BLaER1 (cell line): ENCODE results near the gene RIC3.
A peak's percentile ranks its signal among the peaks of the same experiment; 100 is the strongest.

Experiments used
- H3K27ac ChIP-seq: shearing (Covaris generic); formaldehyde crosslinking; 2 replicates; pipeline ENCODE4 v1.8.1; 2022
- H3K27me3 ChIP-seq: shearing (Covaris generic); formaldehyde crosslinking; 2 replicates; pipeline ENCODE4 v1.8.1; 2022
- H3K36me3 ChIP-seq: shearing (Covaris generic); formaldehyde crosslinking; 2 replicates; pipeline ENCODE4 v1.8.1; 2022
- H3K4me1 ChIP-seq: shearing (Covaris generic); formaldehyde crosslinking; 2 replicates; pipeline ENCODE4 v1.8.1; 2022
- H3K4me2 ChIP-seq: shearing (Covaris generic); formaldehyde crosslinking; 2 replicates; pipeline ENCODE4 v1.8.1; 2022
- H3K4me3 ChIP-seq: shearing (Covaris generic); formaldehyde crosslinking; 2 replicates; pipeline ENCODE4 v1.8.1; 2022
- H3K9ac ChIP-seq: shearing (Covaris generic); formaldehyde crosslinking; 2 replicates; pipeline ENCODE4 v1.8.1; 2022
- H3K9me3 ChIP-seq: shearing (Covaris generic); formaldehyde crosslinking; 2 replicates; pipeline ENCODE4 v1.8.1; 2022
- H4K20me1 ChIP-seq: shearing (Covaris generic); formaldehyde crosslinking; 2 replicates; pipeline ENCODE4 v1.8.1; 2022
- Cebpa-rat ChIP-seq: shearing (Covaris generic); IDR thresholded peaks from 2 replicates; pipeline ENCODE4 v1.8.1; 2022

RIC3 gene

DNA sequence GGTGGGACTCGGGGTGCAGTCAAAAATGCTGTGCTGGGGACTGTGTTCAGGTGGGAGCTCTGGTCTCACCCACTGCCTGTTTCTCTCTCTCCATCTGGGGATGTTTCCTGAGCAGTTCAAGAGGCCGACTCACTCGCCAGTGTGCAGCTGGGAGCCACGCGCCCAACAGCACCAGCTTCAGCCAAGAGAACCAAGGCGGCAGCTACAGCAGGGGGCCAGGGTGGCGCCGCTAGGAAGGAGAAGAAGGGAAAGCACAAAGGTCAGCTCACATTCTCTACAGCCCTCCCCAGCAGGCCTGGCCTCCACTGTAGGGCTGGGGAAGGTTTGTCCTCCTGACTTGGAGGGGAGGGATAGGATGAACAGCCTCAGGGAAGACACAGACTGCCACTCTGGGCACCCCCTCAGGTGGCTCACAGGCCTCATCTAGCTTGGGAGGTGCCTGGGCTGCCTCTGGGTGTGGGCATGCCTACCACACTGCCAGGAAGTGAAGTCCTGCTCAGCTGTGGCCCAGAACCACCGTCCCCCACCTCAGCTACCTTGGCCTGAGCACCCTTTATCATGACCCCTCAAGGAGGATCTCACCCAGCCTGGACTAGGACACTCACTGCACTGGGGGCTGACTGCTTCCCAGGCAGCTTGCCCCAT is 74.8 kb downstream of the RIC3 start:
- TF ChIP-seq Cebpa-rat, result no peak
- peak overlapping the region; percentile 15 for H3K27ac ChIP-seq
- peaks cover 51% of the 10 kb centered on the region for H3K4me1 ChIP-seq
- no peaks in the 10 kb centered on the region for H4K20me1 ChIP-seq
- H3K36me3 ChIP-seq, result peaks cover 40% of the 10 kb centered on the region
- no peak overlapping the region for H3K4me3 ChIP-seq
- no peaks in the 10 kb centered on the region for H3K9me3 ChIP-seq
- peak overlapping the region; percentile 39 for H3K4me2 ChIP-seq
- H3K9ac ChIP-seq, result no peak overlapping the region
- H3K27me3 ChIP-seq, result no peaks in the 10 kb centered on the region

DNA sequence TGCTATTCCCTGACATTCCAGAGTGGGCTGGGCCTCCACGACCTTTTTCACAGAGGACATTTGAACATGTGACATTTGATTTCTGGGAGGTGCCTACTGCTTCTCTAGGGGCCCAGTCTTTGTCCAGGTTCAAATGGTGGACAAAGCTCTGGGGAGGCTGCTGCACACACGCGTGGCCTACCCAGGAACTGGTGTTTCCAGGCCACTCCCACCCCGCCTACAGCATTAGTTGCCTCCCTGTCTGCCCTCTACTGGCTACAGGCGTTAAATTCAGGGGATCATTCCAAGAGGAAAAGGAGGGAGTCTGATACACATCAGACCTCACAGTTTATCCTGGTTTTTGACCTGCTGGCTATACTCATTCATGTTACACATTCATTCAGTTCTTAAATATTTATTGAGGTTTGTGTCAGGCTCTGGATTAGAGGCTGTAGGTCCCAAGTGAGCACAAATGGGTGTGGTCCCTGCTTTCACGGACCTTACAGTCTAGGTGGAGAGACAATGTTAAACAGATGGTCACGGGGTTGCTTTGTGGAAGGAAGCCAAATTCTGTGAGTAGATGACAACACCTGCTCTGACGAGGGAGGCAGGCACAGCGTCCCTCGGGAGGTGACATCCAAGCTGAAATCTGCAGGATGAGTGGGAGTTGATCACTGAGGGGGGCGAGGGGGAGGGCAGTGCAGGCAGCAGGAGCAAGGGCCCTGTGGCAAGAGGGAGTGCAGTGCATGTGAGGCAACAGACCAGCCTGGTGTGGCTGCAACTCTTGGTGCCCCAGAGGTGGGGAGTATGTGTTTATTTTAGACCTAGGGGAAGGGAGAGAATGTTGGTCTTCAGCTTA is 76.0 kb downstream of the RIC3 start:
- peaks cover 28% of the 10 kb centered on the region for H3K36me3 ChIP-seq
- peak overlapping the region; percentile 15; the same call in 1 of the 2 replicates for H3K27ac ChIP-seq
- peak overlapping the region; percentile 39 for H3K4me2 ChIP-seq
- TF ChIP-seq Cebpa-rat, result no peak
- no peaks in the 10 kb centered on the region for H3K9me3 ChIP-seq
- H3K4me1 ChIP-seq, result peaks cover 63% of the 10 kb centered on the region
- H3K9ac ChIP-seq, result no peak overlapping the region
- H3K27me3 ChIP-seq, result no peaks in the 10 kb centered on the region
- H4K20me1 ChIP-seq, result peaks cover 7% of the 10 kb centered on the region
- H3K4me3 ChIP-seq, result no peak overlapping the region; the same call in 1 of the 2 replicates

DNA sequence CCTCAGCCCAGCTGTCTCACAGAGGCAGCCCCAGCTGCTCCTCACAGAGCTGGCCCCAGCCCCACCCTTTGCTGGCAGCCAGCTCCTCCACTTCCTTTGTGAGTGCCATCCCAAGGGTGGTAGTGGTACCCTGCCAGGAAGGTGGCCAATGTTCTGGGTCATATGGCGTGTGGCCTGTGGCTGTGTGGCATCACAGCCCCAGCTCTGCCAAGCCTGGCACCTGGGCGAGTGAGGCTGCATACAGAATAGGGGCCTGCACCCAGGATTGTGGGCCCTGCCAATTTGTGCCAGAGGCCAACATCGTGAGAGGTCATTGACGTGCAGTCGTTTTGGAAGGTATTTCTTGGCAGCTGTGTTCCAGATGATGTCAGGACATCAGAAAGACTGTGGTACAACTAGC is 77.1 kb downstream of the RIC3 start:
- no peak for TF ChIP-seq Cebpa-rat
- Histone ChIP-seq H4K20me1 (peaks cover 18% of the 10 kb centered on the region), H3K9ac (no peak overlapping the region), H3K27ac (no peak overlapping the region), H3K9me3 (no peaks in the 10 kb centered on the region), H3K4me1 (peaks cover 74% of the 10 kb centered on the region), H3K36me3 (peaks cover 17% of the 10 kb centered on the region), H3K4me3 (no peak overlapping the region), H3K4me2 (peak overlapping the region; percentile 24), H3K27me3 (no peaks in the 10 kb centered on the region)

DNA sequence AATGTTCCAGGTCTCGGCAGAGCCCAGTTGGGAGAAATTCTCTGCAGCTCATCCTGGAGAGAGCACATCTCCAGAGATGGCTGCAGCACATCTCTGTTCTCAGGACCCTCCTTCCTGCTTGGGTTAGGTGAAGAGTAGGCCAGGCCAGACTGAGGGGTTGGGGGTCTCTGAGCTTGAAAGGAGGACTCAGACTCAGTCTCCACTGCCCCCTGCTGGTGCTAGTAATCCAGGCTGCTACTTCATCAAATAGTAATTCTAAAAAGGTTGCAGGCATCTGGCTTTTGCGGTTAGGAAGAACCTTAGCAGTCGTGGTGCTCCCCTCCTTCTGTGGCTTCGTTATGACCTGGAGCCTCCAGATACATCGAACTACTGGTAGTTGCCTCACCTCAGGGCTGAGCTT is 78.1 kb downstream of the RIC3 start:
- no peak overlapping the region for H3K9ac ChIP-seq
- H3K4me3 ChIP-seq, result no peak overlapping the region
- H3K4me2 ChIP-seq, result no peak overlapping the region
- no peaks in the 10 kb centered on the region for H3K9me3 ChIP-seq
- H3K4me1 ChIP-seq, result peaks cover 81% of the 10 kb centered on the region
- H3K36me3 ChIP-seq, result peaks cover 8% of the 10 kb centered on the region
- no peak overlapping the region for H3K27ac ChIP-seq
- peaks cover 26% of the 10 kb centered on the region for H4K20me1 ChIP-seq
- no peaks in the 10 kb centered on the region for H3K27me3 ChIP-seq
- TF ChIP-seq Cebpa-rat, result no peak

DNA sequence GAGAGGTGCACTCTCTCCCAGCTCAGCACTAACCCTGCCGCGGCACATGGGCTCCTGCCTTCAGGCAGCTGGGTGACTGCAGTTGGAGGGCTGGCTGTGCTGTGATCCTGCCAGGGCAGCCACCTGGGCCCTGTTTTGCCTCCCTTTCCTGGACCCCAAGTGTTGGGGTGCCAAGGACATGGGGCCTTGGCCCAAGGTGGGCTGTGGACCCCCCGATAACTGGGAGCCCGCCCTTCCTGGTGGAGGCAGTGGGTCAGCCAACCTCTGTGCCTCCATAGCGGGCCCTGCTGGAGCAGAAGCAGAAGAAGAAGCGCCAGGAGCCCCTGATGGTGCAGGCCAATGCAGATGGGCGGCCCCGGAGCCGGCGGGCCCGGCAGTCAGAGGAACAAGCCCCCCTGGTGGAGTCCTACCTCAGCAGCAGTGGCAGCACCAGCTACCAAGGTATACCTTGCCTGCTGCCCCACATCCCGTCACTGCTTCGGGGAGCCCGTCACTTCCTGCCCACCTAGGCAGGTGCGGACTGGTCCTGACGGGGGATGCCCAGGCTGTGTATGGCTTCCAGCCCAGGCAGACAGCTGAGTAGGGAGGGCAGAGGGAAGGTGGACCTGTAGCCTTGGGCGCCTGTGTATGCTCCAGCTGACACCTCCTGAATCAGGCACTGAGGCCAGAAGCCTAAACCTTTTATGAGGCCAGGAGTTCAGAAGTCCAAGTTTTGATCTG is 78.9 kb downstream of the RIC3 start:
- Histone ChIP-seq H3K9me3 (no peaks in the 10 kb centered on the region), H3K4me3 (no peak overlapping the region), H3K27ac (peak overlapping the region; percentile 9; the same call in 1 of the 2 replicates), H3K36me3 (peaks cover 8% of the 10 kb centered on the region), H3K4me1 (peaks cover 81% of the 10 kb centered on the region), H4K20me1 (peaks cover 34% of the 10 kb centered on the region), H3K9ac (no peak overlapping the region), H3K4me2 (no peak overlapping the region), H3K27me3 (no peaks in the 10 kb centered on the region)
- no peak for TF ChIP-seq Cebpa-rat

DNA sequence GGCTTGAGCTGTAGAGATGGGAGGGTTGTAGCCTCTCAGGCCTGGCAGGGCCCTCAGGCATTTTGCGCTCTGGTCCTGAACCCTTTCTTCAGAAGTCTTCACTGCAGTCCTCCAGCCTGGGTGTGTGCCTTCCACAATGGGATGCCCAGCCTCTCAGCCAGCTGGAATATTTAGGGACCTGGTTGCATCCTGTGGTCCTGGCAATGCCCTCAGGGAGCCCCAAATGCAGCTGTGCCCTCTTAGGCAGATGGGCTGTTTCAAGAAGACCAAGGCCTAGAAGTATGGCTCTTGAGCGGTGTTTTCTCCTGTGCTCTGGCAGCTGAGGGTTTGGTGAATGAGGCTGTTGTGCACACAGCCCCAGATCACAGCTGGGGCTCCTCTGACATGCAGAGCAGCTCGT is 81.1 kb downstream of the RIC3 start:
- H3K4me2 ChIP-seq, result peak overlapping the region; percentile 83
- no peaks in the 10 kb centered on the region for H3K27me3 ChIP-seq
- TF ChIP-seq Cebpa-rat, result no peak
- peak overlapping the region; percentile 44; the same call in 1 of the 2 replicates for H3K27ac ChIP-seq
- no peaks in the 10 kb centered on the region for H3K9me3 ChIP-seq
- peaks cover 41% of the 10 kb centered on the region for H4K20me1 ChIP-seq
- no peak overlapping the region for H3K4me3 ChIP-seq
- H3K36me3 ChIP-seq, result no peaks in the 10 kb centered on the region; the same call in 1 of the 2 replicates
- peaks cover 81% of the 10 kb centered on the region for H3K4me1 ChIP-seq
- H3K9ac ChIP-seq, result no peak overlapping the region

DNA sequence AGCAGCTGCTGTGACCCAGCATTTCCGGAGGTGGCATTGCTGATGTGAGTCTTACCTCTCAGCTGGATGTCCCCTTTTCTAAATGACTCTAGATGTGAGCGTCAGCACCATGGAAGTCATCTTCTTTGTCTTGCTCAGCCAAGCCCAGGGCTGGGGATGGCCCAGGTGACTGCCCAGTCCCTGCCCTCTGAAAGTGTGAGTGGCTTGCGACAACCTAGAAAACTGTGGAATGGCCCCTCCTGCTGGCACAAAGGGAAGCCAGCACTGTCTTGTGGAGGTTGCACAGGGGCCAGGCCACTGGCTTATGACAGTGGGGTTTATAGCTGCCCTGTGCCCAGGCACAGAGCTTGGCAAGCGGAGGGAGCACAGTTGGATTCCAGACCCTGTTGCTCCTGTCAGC is 81.6 kb downstream of the RIC3 start:
- H3K9me3 ChIP-seq, result no peaks in the 10 kb centered on the region
- H3K4me3 ChIP-seq, result no peak overlapping the region
- H3K4me2 ChIP-seq, result peak overlapping the region; percentile 83
- H4K20me1 ChIP-seq, result peaks cover 41% of the 10 kb centered on the region
- H3K36me3 ChIP-seq, result no peaks in the 10 kb centered on the region; the same call in 1 of the 2 replicates
- no peaks in the 10 kb centered on the region for H3K27me3 ChIP-seq
- TF ChIP-seq Cebpa-rat, result no peak
- 0 out of 2 replicates have a peak overlapping the region, but pooled peaks have one; percentile 34 for H3K9ac ChIP-seq
- peaks cover 81% of the 10 kb centered on the region for H3K4me1 ChIP-seq
- H3K27ac ChIP-seq, result peak overlapping the region; percentile 44; the same call in 1 of the 2 replicates

DNA sequence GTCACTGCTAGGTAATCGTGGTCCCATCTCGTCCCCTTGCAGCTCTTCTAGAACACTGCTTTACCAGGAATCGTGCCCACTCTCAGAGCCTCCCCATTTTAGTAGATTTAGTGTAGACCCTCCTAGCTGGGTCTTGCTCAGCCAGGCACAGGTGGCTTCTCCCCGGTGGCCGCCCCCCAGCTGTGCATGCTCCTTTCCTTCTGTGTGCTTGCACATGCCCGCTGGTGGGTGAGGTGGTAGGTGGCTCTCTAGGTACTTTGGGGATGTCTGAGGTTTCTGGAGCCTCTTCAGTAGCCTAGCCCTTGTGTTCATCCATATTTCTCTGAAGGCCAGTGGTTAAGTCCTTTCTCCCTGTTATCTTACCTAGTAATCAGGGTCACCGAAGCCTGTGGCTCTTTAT is 82.3 kb downstream of the RIC3 start:
- no peak for TF ChIP-seq Cebpa-rat
- Histone ChIP-seq H3K36me3 (no peaks in the 10 kb centered on the region; the same call in 1 of the 2 replicates), H3K4me3 (no peak overlapping the region), H4K20me1 (peaks cover 41% of the 10 kb centered on the region), H3K27me3 (no peaks in the 10 kb centered on the region), H3K9me3 (no peaks in the 10 kb centered on the region), H3K9ac (0 out of 2 replicates have a peak overlapping the region, but pooled peaks have one; percentile 34), H3K27ac (peak overlapping the region; percentile 58; the same call in 1 of the 2 replicates), H3K4me1 (peaks cover 81% of the 10 kb centered on the region), H3K4me2 (peak overlapping the region; percentile 83)

DNA sequence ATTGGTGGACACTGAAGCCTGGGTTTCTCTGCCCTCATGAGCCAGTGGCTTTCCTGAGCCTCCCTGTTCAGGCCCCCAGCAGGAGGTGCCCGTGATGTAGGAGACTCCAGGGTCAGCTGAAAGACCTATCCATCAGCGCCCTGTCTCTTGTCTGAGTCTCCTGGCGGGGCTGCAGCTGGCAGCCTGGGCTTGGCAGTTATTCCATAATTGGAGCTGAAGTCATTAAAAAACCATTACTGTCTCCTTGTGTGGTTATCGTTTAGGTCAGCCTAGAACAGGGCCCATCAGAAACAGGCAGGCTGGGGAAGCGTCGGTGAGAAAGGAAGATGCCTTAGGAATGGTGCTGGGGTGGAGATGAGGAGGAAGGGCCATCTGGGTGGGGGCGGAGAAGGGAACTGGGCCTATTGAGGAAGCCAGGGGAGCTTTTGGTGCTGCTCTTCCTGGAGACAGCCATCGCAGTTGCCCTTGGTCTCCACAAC is 82.8 kb downstream of the RIC3 start:
- no peak overlapping the region for H3K9ac ChIP-seq
- no peak overlapping the region for H3K4me3 ChIP-seq
- peaks cover 77% of the 10 kb centered on the region for H3K4me1 ChIP-seq
- H3K27me3 ChIP-seq, result no peaks in the 10 kb centered on the region
- no peak for TF ChIP-seq Cebpa-rat
- no peaks in the 10 kb centered on the region for H3K9me3 ChIP-seq
- peak overlapping the region; percentile 83 for H3K4me2 ChIP-seq
- peaks cover 41% of the 10 kb centered on the region for H4K20me1 ChIP-seq
- no peaks in the 10 kb centered on the region; the same call in 1 of the 2 replicates for H3K36me3 ChIP-seq
- peak overlapping the region; percentile 58 for H3K27ac ChIP-seq
